Right forelimb (tissue), 1 donor: ENCODE data around the gene CFAP65.

Source experiments
- DNase-seq: peaks from one replicate; pipeline ENCODE4 v3.0.0-alpha.2; 2018

CFAP65 gene

DNA sequence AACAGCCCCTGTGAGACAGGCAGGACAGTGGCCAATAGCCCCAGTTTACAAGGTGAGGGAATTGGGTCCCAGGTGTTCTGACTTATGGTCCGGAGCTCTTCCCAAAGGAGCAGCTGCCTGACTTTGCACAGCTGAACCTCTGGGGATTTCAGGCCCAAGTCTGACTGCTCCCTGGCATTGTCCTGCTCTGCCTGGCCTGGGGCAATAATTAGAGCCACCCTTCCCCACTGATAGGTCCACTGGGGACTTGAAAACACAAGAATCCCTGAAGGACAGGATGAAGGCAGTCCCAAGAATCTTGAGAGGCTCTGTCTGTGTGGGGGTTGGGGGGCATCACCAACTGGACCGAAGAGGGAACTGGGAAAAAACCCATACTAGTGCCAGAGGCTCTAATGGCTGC is 52.7 kb downstream of the CFAP65 start:
- no peak for DNase-seq

DNA sequence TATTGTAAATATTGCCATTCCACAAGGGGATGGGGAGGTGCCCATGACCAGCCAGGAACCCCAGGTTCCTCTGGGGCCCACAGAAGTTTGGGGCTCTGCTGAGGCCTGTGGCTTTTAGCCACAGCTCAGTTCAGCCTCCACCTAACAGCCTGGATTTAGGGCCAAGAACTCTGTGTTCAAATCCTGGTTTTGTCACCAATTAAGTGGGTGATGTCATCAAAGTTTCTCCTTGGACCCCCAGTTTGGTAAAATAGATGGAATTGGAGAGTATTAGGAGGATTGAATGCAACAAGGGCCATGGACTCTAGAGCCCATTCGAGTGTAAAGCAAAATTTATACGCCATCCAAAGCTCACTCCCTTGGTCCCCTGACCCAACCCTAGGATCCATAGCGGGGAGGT is 53.2 kb downstream of the CFAP65 start:
- DNase-seq = no peak

DNA sequence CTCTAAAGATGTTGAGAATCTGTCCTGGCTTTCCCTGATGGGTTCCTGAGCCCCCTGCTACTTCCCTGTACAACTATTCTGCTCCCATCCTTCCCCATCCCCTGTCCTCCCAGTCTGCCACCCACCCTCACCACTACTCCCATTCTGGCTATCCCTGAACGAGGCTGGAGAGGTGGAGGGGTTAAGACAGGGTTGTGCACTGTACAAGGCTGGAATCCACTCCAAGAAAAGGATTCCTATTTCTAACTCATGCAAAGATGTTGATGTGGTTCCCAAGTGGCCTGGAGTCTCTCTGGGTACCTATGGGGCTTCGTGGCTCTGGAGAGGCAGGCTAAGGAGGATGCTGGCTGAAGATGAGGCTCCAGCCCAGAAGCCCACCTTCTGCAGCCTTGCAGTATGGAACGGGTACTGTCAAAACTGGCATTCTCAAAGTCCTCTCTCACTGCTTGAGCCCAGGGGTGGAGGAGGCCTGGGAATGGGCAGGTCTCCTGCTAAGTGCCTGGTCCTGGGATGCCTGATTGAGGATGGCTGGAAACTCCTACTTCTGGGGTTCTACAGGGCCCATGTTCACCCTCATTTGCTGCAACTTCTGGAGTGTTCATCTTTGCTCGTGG is 55.1 kb downstream of the CFAP65 start:
- no peak for DNase-seq

DNA sequence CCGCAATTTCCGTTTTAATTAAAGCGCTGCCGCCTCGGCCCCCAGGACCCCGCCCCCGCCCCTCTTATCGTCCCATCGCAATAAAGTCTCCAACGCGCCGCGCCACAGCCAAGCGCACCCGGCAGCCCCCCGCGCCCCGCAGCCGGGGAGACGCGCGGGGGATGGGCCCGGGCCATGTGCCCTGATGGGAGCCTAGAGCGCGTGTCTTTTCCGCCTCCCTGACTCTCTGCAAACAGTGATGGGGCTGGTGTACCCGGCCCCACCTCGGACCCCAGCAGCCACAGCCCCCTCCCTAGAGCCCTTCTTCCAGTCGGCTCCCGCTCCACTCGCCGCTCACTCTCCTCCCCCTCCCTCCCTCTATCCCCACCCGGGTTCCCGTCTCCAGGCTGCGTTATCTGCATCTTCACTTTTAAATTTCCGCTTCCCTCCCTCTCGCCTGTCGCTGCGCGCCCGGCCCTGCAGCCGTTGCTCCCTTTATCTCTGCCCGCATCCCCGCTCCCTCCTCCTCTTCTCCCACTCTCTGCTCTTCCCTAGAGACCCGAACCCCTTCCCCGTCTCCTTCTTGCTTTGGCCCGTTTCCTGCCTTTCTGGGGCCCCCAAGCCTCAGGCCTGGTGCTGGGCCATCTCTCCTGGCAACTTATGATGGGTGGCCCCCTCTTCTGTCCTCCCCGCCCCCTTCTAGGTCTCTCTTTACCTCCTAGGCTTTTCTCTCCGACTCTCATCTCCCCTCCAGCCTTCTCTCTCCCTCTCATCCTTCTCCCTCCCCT is 55.8 kb downstream of the CFAP65 start:
- DNase-seq = no peak

DNA sequence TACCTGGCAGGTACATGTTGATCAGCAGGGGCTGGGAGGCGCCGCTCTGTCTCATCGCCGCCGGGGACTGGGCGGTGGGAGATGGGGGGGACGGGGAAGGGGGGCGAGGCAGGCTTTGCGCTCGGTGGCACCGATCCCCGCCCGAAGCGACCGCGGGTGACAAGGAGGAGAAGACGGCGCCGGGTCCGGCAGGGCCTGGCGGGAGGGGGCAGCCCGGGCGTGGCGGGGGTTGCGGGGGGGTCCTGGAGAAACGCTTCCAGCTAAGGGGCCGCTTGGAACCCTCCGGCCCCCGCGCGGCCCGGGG is 56.3 kb downstream of the CFAP65 start, which contains the start of gene FEV:
Gene FEV (minus strand): TSS at position 164 of the 304 bp plus-strand sequence. CDS start 109 bp downstream, at position 55.
- no peak for DNase-seq

DNA sequence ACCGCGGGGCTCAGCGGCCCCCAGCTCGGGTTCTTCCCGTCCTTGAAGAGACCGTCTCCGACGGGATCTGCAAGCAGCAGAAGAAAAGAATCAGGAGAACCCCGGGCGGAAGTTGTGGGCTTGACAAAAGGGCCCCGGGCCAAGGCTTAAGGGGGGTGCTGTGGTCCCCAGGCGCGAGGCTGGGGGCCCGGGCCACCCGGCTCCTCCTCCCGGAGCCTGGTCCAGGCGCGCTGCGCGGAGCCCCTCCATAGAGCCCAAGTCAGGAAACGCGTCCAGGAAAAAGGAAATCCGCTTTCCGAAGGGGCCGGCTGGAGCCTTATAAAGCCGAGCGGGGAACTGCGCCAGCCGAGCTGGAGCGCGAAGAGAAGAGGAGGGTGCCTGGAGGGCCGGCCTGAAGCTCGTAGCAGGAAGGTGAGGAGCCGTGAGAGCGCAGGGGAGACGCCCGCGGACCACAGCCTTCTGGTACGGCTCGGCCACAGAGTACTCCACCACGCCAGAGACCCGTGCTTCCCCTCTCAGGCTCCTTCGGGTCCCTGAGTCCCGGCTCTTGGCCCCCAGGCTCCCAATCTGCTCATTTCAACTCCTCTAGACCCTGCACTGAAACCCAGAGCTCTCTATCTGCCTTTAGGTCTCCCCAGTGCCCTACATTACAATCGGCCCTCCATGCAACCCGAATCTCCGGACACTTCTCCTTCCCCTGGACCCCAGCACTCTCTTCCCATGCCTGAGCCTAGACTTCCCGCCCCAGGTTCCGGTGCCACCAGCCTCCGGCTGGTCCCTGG is 56.9 kb downstream of the CFAP65 start:
- no peak for DNase-seq

DNA sequence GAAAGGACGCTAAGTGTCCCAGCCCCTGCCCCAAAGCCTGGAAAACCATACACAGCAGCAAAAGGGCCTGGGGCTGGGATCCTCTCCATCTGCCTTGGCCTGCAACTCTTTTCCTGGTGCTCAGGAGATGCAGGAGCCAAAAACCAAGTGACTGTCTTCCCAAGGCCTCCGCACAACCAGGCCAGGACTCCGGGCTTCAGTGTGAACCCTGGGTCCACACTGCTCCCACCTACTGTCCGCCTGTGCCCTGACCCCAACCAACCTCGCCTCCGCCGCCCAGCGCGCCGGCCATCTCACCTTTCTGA is 57.4 kb downstream of the CFAP65 start:
- DNase-seq = no peak

DNA sequence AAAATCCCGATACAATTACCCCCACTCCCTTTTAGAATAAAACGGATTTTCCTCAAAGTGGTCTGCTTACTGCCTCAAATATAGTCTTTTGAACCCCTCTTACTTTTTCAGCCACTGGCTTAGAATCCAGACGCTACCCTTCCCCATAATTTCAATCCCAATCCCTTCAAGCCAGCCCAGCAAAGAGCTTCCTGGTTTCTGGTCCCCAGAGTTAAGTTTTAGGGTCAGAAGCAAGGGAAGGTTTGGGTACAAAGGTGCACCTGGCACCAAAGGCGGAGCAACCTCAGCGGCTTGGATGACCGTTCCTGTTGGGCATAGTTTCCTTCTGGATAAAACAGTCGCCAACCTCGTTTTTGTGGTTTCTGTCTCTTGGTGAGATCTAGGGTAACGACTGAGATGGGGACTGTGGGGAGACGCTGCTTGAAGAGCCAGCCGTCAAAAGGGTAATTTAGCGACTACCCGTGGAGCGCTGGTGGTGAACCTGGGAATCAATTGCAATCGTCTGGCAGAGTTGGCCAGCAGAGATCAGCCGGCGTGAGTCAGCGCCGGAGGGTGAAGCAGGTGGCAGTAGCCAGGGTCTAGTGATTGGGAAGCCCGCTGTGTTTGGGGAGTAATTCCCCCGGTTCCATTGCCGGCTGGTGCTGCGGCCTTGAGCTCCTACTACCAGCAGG is 57.9 kb downstream of the CFAP65 start:
- no peak for DNase-seq

DNA sequence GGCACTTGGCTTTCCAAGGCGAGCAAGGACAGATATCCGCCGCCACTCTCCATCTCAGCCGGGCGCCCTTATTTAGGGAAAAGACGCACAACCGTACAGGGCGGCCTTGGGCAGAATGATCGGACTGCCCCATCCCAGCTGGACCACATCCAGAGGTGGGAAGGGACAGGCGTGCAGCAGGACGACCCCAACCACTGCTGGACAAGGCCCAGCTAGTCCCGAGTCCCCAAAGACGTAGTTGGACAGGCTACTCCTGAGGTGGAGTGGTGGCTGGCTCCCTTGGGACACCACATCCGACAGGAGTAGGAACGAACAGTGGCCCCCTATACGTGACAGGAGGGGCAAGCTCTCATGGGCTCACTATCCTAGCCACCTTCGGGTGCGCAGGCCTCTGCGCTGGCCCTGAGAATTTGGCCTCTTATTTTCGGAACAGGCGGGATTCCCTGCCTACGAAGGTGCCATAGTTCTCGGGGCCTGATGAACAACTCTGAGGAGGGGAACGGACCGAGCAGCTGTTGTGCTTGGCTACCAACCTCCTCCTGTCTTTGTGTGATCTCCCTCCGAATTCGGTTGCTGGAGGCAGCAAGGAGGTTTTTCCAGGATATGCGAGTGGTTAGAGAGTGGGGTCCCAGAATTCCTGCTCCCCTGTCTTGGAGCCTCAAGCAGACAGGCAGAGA is 58.6 kb downstream of the CFAP65 start:
- no peak for DNase-seq

DNA sequence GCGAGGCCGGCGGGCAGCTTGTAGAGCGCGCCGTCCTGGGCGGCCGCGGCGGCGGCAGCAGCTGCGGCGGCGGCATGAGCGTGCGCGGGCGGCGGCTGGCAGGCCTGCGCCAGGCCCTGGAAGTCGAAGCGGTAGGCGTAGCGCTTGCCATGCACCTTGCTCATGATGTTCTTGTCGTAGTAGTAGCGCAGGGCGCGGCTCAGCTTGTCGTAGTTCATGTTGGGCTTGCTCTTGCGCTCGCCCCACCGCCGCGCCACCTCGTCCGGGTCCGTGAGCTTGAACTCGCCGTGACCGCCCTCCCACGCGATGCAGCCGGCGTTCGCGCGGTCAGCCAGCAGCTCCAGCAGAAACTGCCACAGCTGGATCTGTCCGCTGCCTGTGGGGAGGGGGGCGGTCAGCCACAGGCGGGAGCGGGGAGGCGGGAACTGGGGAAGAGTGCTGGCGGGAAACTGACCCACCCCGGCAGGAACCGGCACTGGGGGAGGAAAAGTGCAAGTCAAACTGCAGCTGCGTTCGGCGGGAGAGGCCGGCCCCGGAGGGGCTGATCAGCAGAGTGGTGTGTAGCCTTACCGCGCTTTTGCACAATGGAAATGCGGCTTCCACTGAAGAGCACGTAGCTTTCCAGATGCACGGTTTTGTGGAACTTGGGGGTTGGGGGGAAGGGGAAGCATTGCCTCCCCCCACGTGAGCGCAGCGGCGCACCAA is 59.3 kb downstream of the CFAP65 start:
- DNase-seq = no peak

DNA sequence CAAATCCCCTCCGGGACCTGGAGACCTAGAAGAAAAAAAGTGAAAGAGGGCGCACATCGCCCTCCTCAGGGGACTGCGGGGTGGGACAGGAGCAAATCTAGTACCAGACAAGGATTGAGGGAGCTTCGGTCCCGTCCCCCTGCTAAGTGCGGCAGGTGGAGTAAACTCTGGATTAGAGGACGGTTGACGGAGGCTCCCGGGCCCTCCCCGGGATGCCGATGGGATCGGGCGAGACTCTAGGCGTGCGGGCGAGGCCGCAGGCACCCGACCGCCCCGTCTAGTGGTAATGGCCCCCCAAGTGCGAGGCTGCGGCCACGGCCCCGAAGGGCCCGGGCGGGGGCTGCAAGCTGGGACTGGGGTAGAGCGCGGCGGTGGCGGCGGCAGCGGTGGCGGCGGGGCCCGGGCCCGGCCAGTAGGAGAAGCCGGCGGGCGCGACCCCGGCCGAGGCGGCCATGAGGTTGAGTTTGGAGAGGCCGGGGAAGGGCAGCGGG is 59.9 kb downstream of the CFAP65 start:
- DNase-seq = no peak

DNA sequence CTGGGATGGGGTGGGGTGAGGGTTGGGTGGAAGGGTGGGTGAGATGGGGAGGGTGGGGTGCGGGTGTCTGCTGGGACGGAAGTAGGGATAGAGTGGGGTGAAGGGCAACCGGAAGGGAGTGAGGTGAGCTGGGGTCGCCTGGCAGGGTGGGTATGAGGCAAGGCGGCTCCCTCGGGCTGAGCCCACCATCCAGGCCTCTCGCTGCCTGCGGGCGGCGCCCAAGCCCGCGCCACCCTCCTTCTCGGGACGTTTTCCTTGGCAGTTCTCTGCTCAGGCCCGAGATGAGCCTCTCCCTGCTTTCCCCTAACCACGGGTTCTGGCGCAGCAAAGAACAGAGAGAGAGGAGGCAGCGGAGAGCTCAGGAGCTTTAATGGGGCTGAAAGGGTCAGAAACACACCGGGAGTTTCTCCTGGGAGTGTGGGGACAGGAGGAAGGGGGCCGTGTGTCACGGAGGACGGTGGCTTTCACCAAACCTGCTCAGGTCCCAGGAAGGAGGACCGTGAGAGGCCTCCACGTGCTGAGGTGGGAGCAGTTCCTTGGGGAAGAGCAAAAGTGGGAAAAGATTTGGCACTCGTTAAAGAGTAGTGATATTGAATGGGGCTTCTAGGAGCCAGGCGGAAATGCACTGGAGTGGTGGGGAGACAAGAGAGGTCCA is 60.5 kb downstream of the CFAP65 start:
- DNase-seq = no peak

DNA sequence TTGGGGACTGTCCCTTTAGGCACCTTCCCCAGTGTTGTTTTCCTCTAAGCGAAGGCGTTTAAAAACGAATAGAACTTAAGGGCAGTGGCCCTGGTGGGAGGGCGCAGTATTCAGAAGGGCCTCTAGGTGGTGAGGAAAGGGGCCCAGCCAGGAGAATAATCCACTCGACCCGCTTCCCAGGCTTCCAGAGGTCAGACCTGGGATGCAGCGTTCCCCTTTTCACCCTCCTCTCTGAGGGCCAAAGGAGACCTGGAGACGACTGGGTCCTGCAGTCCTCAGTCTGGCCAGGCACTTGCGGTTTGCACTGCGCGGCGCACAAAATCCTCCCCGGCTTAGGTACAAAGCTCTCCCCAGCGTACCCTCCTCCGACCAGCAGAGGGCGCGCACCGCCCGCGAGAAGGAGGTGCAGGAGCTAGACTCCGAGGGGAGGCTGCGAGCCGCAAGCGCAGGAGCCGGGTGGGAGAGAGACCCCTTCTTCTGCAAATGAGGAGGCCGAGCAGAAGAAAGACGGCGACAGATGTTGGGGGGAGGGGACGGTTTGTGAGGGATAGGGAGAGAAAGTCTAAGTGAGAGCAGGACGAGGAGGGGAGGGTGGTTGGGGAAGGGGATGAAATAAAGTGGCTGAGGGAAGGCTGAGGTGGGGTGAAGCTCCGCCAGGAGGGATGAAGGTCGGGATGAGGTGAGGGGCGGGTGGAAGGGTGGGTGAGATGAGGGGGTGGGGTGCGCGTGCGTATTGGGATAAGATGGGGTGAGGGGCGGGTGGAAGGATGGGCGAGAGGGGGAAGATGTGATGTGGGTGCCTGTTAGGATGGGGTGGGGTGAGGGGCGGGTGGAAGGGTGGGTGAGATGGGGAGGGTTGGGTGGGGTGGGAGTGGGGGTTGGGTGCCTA is 61.2 kb downstream of the CFAP65 start:
- DNase-seq = peak; percentile 82

DNA sequence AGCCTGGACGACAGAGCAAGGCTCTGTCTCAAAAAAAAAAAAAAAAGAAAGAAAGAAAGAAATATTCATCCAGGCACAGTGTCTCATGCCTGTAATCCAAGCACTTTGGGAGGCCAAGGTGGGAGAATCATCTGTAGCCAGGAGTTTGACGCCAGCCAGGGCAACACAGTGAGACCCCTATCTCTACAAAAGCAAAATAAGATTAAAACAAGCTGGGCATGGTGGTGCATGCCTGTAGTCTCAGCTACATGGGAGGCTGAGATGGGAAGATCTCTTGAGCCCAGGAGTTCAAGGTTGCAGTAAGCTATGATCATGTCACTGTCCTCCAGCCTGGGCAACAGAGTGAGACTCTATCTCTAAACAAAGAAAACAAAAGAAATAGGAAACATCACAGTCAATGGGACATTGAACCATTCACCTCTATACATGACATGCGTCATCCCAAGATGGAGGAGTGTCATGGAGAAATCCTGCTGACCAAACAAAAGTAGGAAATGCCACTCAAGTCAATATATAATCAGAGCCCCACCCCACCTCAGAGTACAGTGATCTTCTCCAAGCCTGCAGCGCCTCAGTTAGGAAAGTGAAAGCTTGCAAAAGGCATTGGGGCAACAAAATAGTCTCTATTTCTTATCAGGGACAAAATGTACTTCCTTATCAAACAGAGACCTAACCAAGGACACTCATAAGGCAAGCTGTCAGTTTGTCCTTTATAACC is 66.1 kb downstream of the CFAP65 start:
- DNase-seq = no peak

DNA sequence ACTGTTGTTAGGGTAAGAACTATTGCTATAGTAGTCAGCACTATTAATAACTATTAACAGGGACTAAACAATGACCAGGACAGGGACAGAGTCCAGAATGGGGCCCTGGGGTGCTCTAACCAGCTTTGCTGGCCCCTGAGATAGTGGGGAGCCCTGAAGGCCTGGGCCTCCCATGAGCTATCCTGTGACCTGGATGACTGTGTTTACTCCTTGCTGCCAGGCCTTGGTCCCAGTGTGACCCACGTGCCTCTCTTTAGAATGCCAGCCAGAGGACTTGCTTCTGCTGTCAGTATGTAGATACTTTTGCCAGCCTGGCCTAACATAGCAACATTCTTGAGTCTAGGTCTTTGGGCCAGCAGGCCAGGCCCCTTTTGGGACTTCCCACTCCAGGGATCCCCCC is 70.4 kb downstream of the CFAP65 start:
- no peak for DNase-seq

DNA sequence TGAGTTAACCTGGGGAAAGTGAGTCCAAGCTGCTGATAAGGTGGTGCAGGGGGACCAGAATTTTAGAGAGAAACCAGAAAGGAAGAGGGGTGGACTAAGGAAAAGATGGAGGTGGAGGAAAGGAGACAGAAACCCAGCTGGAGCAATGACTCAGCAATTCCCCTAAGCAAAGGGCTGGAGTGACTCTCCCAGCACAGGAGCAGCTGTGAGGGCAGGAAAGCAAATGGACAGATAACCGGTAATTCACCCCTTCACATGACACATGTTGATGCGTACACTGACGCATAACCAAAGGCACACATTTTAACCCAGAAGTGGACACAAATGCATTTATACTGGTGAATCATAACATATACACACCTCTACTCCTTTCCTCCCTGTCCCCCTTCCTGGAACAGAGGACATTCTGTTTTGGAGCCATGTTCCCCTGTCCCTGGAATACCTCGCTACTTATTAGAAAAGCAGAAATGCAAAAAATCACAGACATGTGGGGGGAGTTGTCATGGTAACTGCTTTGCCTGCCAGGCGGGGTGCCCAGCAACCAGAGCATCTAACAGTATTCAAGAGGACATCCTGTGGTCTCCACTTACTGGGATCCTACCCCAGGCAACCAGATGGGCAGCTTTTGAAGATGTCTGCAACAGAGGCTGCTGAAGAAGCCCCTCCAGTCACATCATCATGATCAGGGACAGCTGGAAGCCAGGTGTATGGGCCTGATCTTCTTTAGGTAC is 77.1 kb downstream of the CFAP65 start:
- no peak for DNase-seq

DNA sequence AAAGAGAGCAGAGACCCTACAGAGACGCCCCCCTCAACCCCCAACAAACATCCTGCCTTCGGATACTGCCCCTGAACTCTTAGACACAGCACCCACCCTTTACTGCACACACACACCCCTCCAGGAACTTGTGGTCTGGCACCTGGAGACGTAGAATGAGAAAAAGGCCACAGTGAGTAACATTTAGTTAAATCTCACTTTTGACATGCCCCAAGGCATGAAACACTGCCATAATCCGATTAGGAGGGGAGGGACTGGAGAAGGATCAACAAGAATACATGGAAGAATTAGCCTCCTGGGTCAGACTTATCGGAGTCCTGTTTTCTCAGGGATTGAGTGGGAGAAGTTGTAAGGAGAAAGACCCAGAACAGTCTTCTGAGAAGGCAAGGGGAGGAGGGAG is 77.7 kb downstream of the CFAP65 start:
- DNase-seq = no peak

DNA sequence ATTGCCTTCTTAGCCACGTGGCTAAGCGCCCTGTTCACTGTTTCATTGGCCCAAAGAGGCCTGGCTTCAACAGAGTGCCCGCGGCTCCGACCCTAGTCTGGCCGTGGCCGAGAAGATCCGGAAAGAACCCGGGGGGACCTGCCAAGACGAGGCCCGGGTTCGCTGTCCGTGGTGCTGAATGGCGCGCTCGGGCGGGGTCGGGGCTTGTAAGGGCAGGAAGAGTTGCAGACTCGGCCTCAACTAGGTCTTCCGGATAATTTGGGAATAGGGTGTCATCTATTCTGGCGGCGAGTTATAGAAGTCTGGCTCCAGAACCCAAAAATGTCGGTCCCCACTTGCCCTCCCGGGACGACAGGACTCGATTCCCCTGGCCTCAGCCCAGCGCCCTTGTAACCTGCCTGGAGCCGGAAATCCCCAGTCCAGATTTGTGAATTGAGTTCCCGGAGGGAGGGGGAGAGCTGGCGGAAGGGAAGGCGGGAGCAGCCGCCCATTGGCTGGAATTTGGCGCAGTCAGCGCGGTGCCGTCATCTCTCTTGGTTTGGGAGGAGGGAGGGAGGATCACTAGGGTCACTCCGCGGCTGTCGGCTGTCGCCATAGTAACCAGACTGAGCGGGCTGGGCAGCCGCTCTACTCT is 78.3 kb downstream of the CFAP65 start:
- peak; percentile 88 for DNase-seq
